ENCODE measurements around the gene TOX2. TPM values are rescaled to one million over a fixed set of nuclear protein-coding genes. Genes with fewer than 3 reads are reported as not detected.

The TOX2 gene
- total and polyA plus RNA-seq, 2 of the 4 experiments (the other 2 are of a cell fraction) = 1.3 to 17.5 TPM

GRCh38 chr20:44050327-44050726 lies 135.7 kb downstream of the TOX2 start:
- TF ChIP-seq MAFK (IDR thresholded peaks at IDR 0.05; ENCODE audit: low read depth, low read length) (no peak), CEBPB (IDR thresholded peaks at IDR 0.05; ENCODE audit: low read depth, low read length) (no peak)
- no peak overlapping the region for H3K14ac ChIP-seq (replicated peaks; ENCODE audit: low read depth, low read length)
- no peak overlapping the region for H4K91ac ChIP-seq (ENCODE audit: insufficient read depth, low read depth, low read length)
- no peaks in the 10 kb centered on the region for H3K27me3 ChIP-seq (ENCODE audit: control insufficient read depth, insufficient read depth, low read length)
- no CpG with 5 or more reads among the region's 2 CpGs for WGBS, 2 experiments (ENCODE audit: extremely low coverage in 2 of 2, insufficient read length in 1 of 2)
- H2BK20ac ChIP-seq (ENCODE audit: low read depth, low read length) = no peak overlapping the region
- dilution Hi-C loops (cut with HindIII; ENCODE audit: low sequenced_read_pairs, unreplicated experiment) = no loop called here
- H3K9me1 ChIP-seq (ENCODE audit: insufficient read depth, low read length) = 0 out of 2 replicates have a peak, but pooled peaks cover 6% of the 10 kb centered on the region
- no peak overlapping the region for H2AK9ac ChIP-seq (replicated peaks; ENCODE audit: low read depth, low read length, poor library complexity)
- no peak overlapping the region for H2BK120ac ChIP-seq (ENCODE audit: low read depth, low read length)
- H3K4me3 ChIP-seq (ENCODE audit: insufficient read depth, low read depth, low read length) = no peak overlapping the region
- no peak overlapping the region for H2BK15ac ChIP-seq (ENCODE audit: low read depth, low read length)
- no peaks in the 10 kb centered on the region for H4K20me1 ChIP-seq (ENCODE audit: insufficient read depth, low read length)
- no peak overlapping the region for H3K4me2 ChIP-seq (ENCODE audit: low read depth, low read length)
- no peak for ATAC-seq (ENCODE audit: low read depth)
- peaks cover 0 to 27% of the 10 kb centered on the region in 2 experiments for H3K79me1 ChIP-seq (ENCODE audit: low read depth in 1 of 2, low read length in 2 of 2)
- no peak overlapping the region for H2AK5ac ChIP-seq (ENCODE audit: low read depth, low read length)
- in situ Hi-C loops (cut with MboI; ENCODE audit: low sequenced_read_pairs) = no loop called here
- H3K9ac ChIP-seq (ENCODE audit: low read depth, low read length) = no peak overlapping the region
- no TSS peak for BruUV-seq (replicated peaks)
- no peak overlapping the region for H4K5ac ChIP-seq (ENCODE audit: low read depth, low read length)
- no peak overlapping the region for H2BK5ac ChIP-seq (ENCODE audit: low read depth, low read length, poor library complexity, severe bottlenecking)
- H3K4me1 ChIP-seq (ENCODE audit: control insufficient read depth, insufficient read depth, low read length) = no peaks in the 10 kb centered on the region
- H3K9me3 ChIP-seq (ENCODE audit: control insufficient read depth, insufficient read depth, low read length) = no peaks in the 10 kb centered on the region
- H3K56ac ChIP-seq (ENCODE audit: extremely low read depth, insufficient read depth, low read length) = no peak overlapping the region
- H3K23ac ChIP-seq (ENCODE audit: low read depth, low read length) = no peak overlapping the region
- peaks cover 22% of the 10 kb centered on the region for H3K36me3 ChIP-seq (ENCODE audit: control insufficient read depth, insufficient read depth, low read length)
- no peak overlapping the region for H3K18ac ChIP-seq (ENCODE audit: low read depth, low read length)
- POLR2A ChIA-PET (ENCODE audit: unreplicated experiment) = no interaction called here
- intact Hi-C loops (cut with micrococcal nuclease) = no loop called here
- CTCF ChIA-PET = no interaction called here
- no peak overlapping the region for H4K8ac ChIP-seq (ENCODE audit: low read depth in 2 of 2, low read length in 2 of 2)
- no peak for DNase-seq
- no peak overlapping the region for H3K4ac ChIP-seq (ENCODE audit: low read depth, low read length)
- no peak overlapping the region for H3K27ac ChIP-seq (ENCODE audit: insufficient read depth, low read length)
- H2AFZ ChIP-seq (replicated peaks; ENCODE audit: low read length, poor library complexity) = no peak overlapping the region

All from IMR-90 (cell line).